ENCODE measurements around the gene NR1H4. TPM values are rescaled to one million over a fixed set of nuclear protein-coding genes. Genes with fewer than 3 reads are reported as not detected.

Gene NR1H4
- total and polyA plus RNA-seq, 9 of the 15 experiments (the other 6 are each of a cell fraction or from before 2014, with no cell fraction given): 0.03 TPM; not detected in 8

DNA sequence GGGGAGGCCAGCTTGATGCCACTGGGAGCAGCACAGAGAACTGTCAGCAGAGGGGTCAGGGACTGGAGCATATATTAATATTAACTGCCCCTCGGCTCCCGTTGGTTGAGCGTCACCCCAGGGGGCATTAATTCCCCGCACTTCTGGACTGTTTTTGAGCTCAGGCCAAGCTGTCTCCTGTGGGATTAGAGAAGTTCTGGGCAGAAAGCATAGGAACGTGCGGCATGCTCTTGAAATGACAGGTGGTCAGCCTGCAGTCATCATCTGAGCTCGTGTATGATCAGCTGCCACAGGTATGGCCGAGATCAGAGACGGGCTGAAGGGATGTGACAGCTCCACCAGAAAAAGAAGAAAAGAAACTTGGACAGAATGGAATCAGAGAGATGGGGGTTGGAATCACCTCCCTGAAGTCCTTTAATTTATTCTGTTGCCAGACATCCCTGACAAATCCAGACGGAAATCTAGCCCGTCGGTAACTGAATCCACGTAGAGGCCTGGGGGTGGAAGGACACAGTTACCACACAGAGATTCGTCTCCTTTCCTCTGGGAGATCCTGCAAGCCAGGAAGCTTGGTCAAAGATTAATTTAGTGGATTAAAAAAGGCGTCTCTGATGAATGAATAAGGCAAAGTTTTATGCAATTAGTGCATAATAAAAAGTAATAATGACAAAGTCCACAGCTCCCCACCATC is 23.6 kb downstream of the NR1H4 start:
- BruUV-seq (replicated peaks): no TSS peak
- no peak overlapping the region for H2AFZ ChIP-seq (ENCODE audit: low read depth, low read length)
- FAIRE-seq (no peak), ATAC-seq (no peak), DNase-seq (ENCODE audit: extremely low read depth in 1 of 4, low spot score in 3 of 4) (no peak)
- no peak overlapping the region for H3K4me3 ChIP-seq
- TF ChIP-seq SRF (CRISPR knock-in tag; IDR thresholded peaks at IDR 0.05) (no peak), HCFC1 (IDR thresholded peaks at IDR 0.05; ENCODE audit: low read depth, low read length) (no peak), PYGO2 (tag; IDR thresholded peaks at IDR 0.05) (no peak), STAT5B (CRISPR knock-in tag; IDR thresholded peaks at IDR 0.05) (no peak), ZBTB8A (IDR thresholded peaks at IDR 0.05; ENCODE audit: partially characterized antibody) (no peak), MYBL2 (IDR thresholded peaks at IDR 0.05; ENCODE audit: low read depth) (no peak), MYBL2 (CRISPR knock-in tag; IDR thresholded peaks at IDR 0.05; ENCODE audit: borderline replicate concordance) (no peak), ZNF133 (CRISPR knock-in tag; IDR thresholded peaks at IDR 0.05) (no peak), KLF6 (CRISPR knock-in tag; IDR thresholded peaks at IDR 0.05; ENCODE audit: borderline replicate concordance) (no peak), ATF1 (CRISPR knock-in tag; IDR thresholded peaks at IDR 0.05) (no peak), ATF1 (tag; IDR thresholded peaks at IDR 0.05) (no peak)
- TF ChIP-seq, protein P1, sequence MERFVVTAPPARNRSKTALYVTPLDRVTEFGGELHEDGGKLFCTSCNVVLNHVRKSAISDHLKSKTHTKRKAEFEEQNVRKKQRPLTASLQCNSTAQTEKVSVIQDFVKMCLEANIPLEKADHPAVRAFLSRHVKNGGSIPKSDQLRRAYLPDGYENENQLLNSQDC (CRISPR knock-in tag; IDR thresholded peaks at IDR 0.05): no peak
- TF ChIP-seq, protein P2, sequence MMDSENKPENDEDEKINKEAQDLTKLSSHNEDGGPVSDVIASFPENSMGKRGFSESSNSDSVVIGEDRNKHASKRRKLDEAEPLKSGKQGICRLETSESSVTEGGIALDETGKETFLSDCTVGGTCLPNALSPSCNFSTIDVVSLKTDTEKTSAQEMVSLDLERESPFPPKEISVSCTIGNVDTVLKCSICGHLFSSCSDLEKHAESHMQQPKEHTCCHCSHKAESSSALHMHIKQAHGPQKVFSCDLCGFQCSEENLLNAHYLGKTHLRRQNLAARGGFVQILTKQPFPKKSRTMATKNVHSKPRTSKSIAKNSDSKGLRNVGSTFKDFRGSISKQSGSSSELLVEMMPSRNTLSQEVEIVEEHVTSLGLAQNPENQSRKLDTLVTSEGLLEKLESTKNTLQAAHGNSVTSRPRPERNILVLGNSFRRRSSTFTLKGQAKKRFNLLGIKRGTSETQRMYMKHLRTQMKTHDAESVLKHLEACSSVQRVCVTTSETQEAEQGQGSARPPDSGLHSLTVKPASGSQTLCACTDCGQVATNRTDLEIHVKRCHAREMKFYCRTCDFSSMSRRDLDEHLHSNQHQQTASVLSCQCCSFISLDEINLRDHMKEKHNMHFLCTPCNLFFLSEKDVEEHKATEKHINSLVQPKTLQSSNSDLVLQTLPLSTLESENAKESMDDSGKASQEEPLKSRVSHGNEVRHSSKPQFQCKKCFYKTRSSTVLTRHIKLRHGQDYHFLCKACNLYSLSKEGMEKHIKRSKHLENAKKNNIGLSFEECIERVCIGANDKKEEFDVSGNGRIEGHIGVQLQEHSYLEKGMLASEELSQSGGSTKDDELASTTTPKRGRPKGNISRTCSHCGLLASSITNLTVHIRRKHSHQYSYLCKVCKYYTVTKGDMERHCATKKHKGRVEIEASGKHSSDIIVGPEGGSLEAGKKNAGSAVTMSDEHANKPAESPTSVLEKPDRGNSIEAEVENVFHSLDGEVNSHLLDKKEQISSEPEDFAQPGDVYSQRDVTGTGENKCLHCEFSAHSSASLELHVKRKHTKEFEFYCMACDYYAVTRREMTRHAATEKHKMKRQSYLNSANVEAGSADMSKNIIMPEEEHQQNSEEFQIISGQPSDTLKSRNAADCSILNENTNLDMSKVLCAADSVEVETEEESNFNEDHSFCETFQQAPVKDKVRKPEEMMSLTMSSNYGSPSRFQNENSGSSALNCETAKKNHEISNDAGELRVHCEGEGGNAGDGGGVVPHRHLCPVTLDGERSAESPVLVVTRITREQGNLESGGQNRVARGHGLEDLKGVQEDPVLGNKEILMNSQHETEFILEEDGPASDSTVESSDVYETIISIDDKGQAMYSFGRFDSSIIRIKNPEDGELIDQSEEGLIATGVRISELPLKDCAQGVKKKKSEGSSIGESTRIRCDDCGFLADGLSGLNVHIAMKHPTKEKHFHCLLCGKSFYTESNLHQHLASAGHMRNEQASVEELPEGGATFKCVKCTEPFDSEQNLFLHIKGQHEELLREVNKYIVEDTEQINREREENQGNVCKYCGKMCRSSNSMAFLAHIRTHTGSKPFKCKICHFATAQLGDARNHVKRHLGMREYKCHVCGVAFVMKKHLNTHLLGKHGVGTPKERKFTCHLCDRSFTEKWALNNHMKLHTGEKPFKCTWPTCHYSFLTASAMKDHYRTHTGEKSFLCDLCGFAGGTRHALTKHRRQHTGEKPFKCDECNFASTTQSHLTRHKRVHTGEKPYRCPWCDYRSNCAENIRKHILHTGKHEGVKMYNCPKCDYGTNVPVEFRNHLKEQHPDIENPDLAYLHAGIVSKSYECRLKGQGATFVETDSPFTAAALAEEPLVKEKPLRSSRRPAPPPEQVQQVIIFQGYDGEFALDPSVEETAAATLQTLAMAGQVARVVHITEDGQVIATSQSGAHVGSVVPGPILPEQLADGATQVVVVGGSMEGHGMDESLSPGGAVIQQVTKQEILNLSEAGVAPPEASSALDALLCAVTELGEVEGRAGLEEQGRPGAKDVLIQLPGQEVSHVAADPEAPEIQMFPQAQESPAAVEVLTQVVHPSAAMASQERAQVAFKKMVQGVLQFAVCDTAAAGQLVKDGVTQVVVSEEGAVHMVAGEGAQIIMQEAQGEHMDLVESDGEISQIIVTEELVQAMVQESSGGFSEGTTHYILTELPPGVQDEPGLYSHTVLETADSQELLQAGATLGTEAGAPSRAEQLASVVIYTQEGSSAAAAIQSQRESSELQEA (IDR thresholded peaks at IDR 0.05; ENCODE audit: low read depth): no peak
- no peaks in the 10 kb centered on the region for H3K4me1 ChIP-seq (replicated peaks in 1 of 2; ENCODE audit: control insufficient read depth in 2 of 2, insufficient read depth in 2 of 2, low read length in 2 of 2)
- H3K27me3 ChIP-seq (ENCODE audit: control insufficient read depth in 2 of 2, insufficient read depth in 2 of 2, low read length in 2 of 2): peaks cover 0 to 5% of the 10 kb centered on the region in 2 experiments; a peak in 4 of 5 replicates
- H4K20me1 ChIP-seq (replicated peaks; ENCODE audit: control insufficient read depth, insufficient read depth, low read length): no peaks in the 10 kb centered on the region
- in situ Hi-C loops (cut with MboI) (no loop called here), intact Hi-C loops (cut with micrococcal nuclease) (no loop called here)
- 0% methylated on average over 15 of the region's 15 CpGs for WGBS (ENCODE audit: insufficient coverage, low coverage, missing lambda C conversion rate)
- ChIA-PET CTCF (ENCODE audit: low intra/inter-chr PET ratio) (no interaction called here), POLR2A (no interaction called here)
- H3K9ac ChIP-seq (ENCODE audit: insufficient read depth in 1 of 2, low read depth in 2 of 2, low read length in 2 of 2): no peak overlapping the region
- no peaks in the 10 kb centered on the region for H3K9me3 ChIP-seq (replicated peaks; ENCODE audit: control insufficient read depth, insufficient read depth, low read depth, low read length)
- H3K79me2 ChIP-seq (ENCODE audit: control insufficient read depth, insufficient read depth, low read length): no peaks in the 10 kb centered on the region
- H3K4me2 ChIP-seq (ENCODE audit: insufficient read depth, low read length): no peak overlapping the region
- no peaks in the 10 kb centered on the region for H3K9me1 ChIP-seq (ENCODE audit: control insufficient read depth, insufficient read depth, low read length)
- H3K36me3 ChIP-seq (ENCODE audit: control insufficient read depth, insufficient read depth, low read length): no peaks in the 10 kb centered on the region
- H3K27ac ChIP-seq (ENCODE audit: extremely low read depth, low read depth, low read length): no peak overlapping the region

All from K562 (cell line).